T47D (cell line): Measurements from ENCODE around the gene OS9.
A peak's percentile ranks its signal among the peaks of the same experiment; 100 is the strongest.
"Not testable (repeated sequence)": the region's sequence is repeated elsewhere in the genome, so short reads cannot be mapped to it uniquely, and the experiment has no call there.

Experiments
- DNase-seq, 2 experiments: peaks; one replicate each; pipeline versions ENCODE4 v3.0.0 to v3.0.0-alpha.2; 2011 to 2012; ENCODE audit warnings: low read depth in 1 of 2, low spot score in 1 of 2
- JUND ChIP-seq: IDR thresholded peaks from 2 replicates; pipeline ENCODE4 v1.6.1; 2012; ENCODE audit warnings: low read depth
- in situ Hi-C: cut with HindIII; loops from 2 replicates; pipeline ENCODE4 v1.10.0; 2016; ENCODE audit warnings: low sequenced_read_pairs, low pct_unique_long_range_greater_than_20kb

Gene OS9

GRCh38 chr12:57672801-57673200 is 21.1 kb upstream of the OS9 start:
- DNase-seq, result no peak
- in situ Hi-C loops, result no loop called here

GRCh38 chr12:57674691-57675090 is 19.2 kb upstream of the OS9 start:
- DNase-seq, result no peak
- no peak for TF ChIP-seq JUND
- in situ Hi-C loops, result no loop called here

More at GRCh38 chr12:57672801-57673200, 21.1 kb upstream of the OS9 start:
- TF ChIP-seq JUND, result no peak

- in situ Hi-C loops, DNase-seq: not testable (repeated sequence)
Observed at GRCh38 chr12:57677947-57678346, 16.0 kb upstream of the OS9 start.

- TF ChIP-seq JUND, result no peak
- no peak for DNase-seq
- in situ Hi-C loops, result no loop called here
Observed at GRCh38 chr12:57679697-57680096, 14.2 kb upstream of the OS9 start.

- in situ Hi-C loops, result no loop called here
- no peak for DNase-seq
- no peak for TF ChIP-seq JUND
Observed at GRCh38 chr12:57687862-57688261, 6.1 kb upstream of the OS9 start.

- in situ Hi-C loops, result no loop called here
- TF ChIP-seq JUND, result no peak
- DNase-seq, result no peak
Observed at GRCh38 chr12:57688931-57689330, 5.0 kb upstream of the OS9 start.

- no peak for TF ChIP-seq JUND
- in situ Hi-C loops, result no loop called here
- no peak for DNase-seq
Observed at GRCh38 chr12:57692500-57692899, 1.4 kb upstream of the OS9 start.

GRCh38 chr12:57693317-57693658 is 644 bp upstream of the OS9 start:
- TF ChIP-seq JUND, result no peak
- in situ Hi-C loops, result no loop called here
- DNase-seq, result no peak

GRCh38 chr12:57694459-57695019 is 607 bp downstream of the OS9 start:
- in situ Hi-C loops, result no loop called here
- DNase-seq, result peak in 1 of 2 experiments; percentile 15

GRCh38 chr12:57695770-57696432 is 2.0 kb downstream of the OS9 start:
- in situ Hi-C loops, result no loop called here
- DNase-seq, result no peak
- no peak for TF ChIP-seq JUND

More at GRCh38 chr12:57694459-57695019, 607 bp downstream of the OS9 start:
- no peak for TF ChIP-seq JUND

GRCh38 chr12:57697076-57697475 is 3.1 kb downstream of the OS9 start:
- DNase-seq, result no peak
- in situ Hi-C loops, result no loop called here
- no peak for TF ChIP-seq JUND

GRCh38 chr12:57698414-57698813 is 4.5 kb downstream of the OS9 start:
- in situ Hi-C loops, result no loop called here
- no peak for TF ChIP-seq JUND
- no peak for DNase-seq

GRCh38 chr12:57700317-57700716 is 6.4 kb downstream of the OS9 start:
- no peak for TF ChIP-seq JUND
- no peak for DNase-seq
- in situ Hi-C loops, result no loop called here

- DNase-seq, result no peak
- no peak for TF ChIP-seq JUND
- in situ Hi-C loops, result no loop called here
Observed at GRCh38 chr12:57707250-57707649, 13.3 kb downstream of the OS9 start.
